Thymus (tissue), 11 donors: ENCODE data around the gene ZBTB20. TPM values are rescaled to one million over a fixed set of nuclear protein-coding genes. Genes with fewer than 3 reads are reported as not detected.
"Not testable (repeated sequence)": the region's sequence is repeated elsewhere in the genome, so short reads cannot be mapped to it uniquely, and the experiment has no call there.

Source experiments
- DNase-seq, 9 donors: peaks; one replicate each; pipeline ENCODE4 v3.0.0-alpha.2; 2013; ENCODE audit warnings: low spot score in 9 of 9, low read depth in 6 of 9, missing footprints in 1 of 9
- H3K27ac ChIP-seq, 2 donors: one replicate each; pipeline ENCODE4 v1.5.1; 2013; ENCODE audit warnings: control low read depth in 1 of 2, low read depth in 1 of 2, low read length in 1 of 2, mild to moderate bottlenecking in 1 of 2, moderate library complexity in 1 of 2
- H3K27me3 ChIP-seq, 2 donors: one replicate each; pipeline ENCODE4 v1.5.1; 2013; ENCODE audit warnings: low read length in 1 of 2; ENCODE audit not compliant: control insufficient read depth in 2 of 2, insufficient read depth in 1 of 2
- H3K36me3 ChIP-seq, 2 donors: one replicate each; pipeline ENCODE4 v1.5.1; 2013; ENCODE audit warnings: low read length in 1 of 2, mild to moderate bottlenecking in 1 of 2, moderate library complexity in 1 of 2; ENCODE audit not compliant: control insufficient read depth in 2 of 2, insufficient read depth in 2 of 2
- H3K4me1 ChIP-seq, 2 donors: one replicate each; pipeline ENCODE4 v1.5.1; 2013; ENCODE audit warnings: low read length in 2 of 2; ENCODE audit not compliant: control insufficient read depth in 2 of 2, insufficient read depth in 2 of 2
- H3K4me3 ChIP-seq, 2 donors: one replicate each; pipeline ENCODE4 v1.5.1; 2013; ENCODE audit warnings: low read length in 2 of 2, control low read depth in 1 of 2, mild to moderate bottlenecking in 1 of 2
- H3K9me3 ChIP-seq, 2 donors: one replicate each; pipeline ENCODE4 v1.5.1; 2013; ENCODE audit warnings: low read length in 1 of 2, mild to moderate bottlenecking in 1 of 2; ENCODE audit not compliant: control insufficient read depth in 2 of 2, insufficient read depth in 1 of 2
- WGBS: extraction: QIAGEN DNeasy Blood & Tissue Kit; methylation state at CpG from one replicate; pipeline ENCODE4 v1.1.7; 2013; 5-methylcytosine and 5-hydroxymethylcytosine counted together
- polyA plus RNA-seq: library from polyadenylated mRNA; stranded (reverse); fragments of 200-250 nt; gene quantifications from one replicate; pipeline ENCODE4 v1.2.3, GENCODE V29; 2013
- total RNA-seq: library from RNA; stranded (reverse); fragments of 120-200 nt; gene quantifications from one replicate; pipeline ENCODE4 v1.2.4, GENCODE V29; 2013
- donor health status: healthy.

The ZBTB20 gene
- total and polyA plus RNA-seq, 2 donors, result 1.2 to 8.9 TPM

DNA sequence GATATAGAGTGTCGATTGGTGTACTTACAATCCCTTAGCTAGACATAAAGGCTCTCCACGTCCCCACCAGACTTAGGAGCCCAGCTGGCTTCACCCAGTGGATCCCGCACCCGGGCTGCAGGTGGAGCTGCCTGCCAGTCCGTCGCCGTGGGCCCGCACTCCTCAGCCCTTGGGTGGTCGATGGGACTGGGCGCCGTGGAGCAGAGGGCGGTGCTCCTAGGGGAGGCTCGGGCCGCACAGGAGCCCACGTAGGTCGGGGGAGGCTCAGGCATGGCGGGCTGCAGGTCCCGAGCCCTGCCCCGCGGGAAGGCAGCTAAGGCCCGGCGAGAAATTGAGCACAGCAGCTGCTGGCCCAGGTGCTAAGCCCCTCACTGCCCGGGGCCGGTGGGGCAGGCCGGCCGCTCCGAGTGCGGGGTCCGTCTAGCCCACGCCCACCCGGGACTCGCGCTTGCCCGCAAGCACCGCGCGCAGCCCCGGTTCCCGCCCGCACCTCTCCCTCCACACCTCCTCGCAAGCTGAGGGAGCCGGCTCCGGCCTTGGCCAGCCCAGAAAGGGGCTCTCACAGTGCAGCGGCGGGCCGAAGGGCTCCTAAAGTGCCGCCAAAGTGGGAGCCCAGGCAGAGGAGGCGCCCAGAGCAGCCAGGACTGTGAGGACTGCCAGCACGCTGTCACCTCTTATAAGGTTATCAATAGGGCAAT lies 334.4 kb downstream of the ZBTB20 start:
- not testable (repeated sequence) for H3K36me3 ChIP-seq, H3K27ac ChIP-seq, H3K4me1 ChIP-seq, H3K27me3 ChIP-seq, H3K9me3 ChIP-seq, H3K4me3 ChIP-seq, DNase-seq
- 98% methylated on average over 49 of the region's 49 CpGs for WGBS

DNA sequence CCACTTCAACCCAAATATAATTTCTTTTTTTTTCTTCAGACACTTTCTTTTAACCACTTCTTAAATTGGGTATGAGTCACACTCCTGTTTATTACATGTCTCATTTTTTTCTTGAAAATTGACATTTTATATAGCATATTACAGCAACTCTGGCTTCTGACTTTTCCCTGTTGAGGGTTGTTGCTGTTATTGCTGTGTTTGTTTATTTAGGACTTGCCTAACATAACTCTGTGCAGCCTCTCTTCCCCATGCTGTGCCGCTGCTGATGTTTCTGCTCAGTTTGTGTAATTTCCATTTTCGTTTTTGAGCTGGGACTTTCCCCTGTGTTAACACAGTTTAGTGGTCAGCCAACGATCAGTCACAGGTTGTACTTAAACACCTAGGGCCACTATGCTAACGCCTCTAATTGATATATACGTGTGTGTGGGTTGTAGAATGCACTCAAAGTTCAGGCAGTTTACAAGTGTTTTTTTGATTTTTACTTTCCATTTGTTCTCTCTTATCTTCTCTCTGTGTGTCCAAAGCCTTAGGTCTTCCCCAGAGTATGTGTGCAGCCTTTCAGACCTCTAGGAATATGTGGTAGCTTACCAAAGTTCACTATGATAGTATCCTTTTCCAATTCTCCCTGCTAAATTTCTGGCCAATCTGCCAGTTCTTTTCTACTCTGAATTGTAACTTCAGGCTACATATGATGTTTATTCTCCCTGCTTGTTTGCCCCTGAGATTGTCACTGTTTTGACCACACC lies 337.2 kb downstream of the ZBTB20 start:
- Histone ChIP-seq H3K9me3 (no peaks in the 10 kb centered on the region), H3K36me3 (no peaks in the 10 kb centered on the region), H3K4me1 (no peaks in the 10 kb centered on the region), H3K27me3 (no peaks in the 10 kb centered on the region), H3K4me3 (no peak overlapping the region), H3K27ac (no peak overlapping the region)
- 91% methylated on average over 5 of the region's 5 CpGs for WGBS
- no peak for DNase-seq

DNA sequence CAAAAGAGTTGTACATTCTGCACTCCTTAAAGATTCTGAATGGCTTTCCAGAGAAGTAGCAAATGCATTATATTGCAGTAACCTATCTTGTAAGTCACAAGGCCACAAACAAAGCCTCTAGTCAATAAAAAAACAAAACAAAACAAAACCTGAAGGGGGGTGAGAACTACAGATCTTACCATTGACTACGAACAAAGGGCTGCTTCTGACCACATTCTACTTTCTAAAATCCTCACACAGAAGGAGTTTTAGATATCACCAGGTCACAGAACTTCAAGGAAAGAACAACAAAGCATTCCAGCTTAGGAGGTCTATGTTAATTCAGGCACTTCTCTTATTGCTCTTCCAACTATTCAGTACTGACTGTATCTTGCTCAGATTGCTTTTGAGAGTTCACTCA lies 343.0 kb downstream of the ZBTB20 start:
- peaks cover 0 to 3% of the 10 kb centered on the region in 2 donors for H3K36me3 ChIP-seq
- WGBS, result 96% methylated on average over 1 of the region's 1 CpG
- no peak for DNase-seq
- no peak overlapping the region for H3K4me3 ChIP-seq
- H3K27ac ChIP-seq, result no peak overlapping the region
- no peaks in the 10 kb centered on the region for H3K9me3 ChIP-seq
- no peaks in the 10 kb centered on the region for H3K4me1 ChIP-seq
- H3K27me3 ChIP-seq, result no peaks in the 10 kb centered on the region

DNA sequence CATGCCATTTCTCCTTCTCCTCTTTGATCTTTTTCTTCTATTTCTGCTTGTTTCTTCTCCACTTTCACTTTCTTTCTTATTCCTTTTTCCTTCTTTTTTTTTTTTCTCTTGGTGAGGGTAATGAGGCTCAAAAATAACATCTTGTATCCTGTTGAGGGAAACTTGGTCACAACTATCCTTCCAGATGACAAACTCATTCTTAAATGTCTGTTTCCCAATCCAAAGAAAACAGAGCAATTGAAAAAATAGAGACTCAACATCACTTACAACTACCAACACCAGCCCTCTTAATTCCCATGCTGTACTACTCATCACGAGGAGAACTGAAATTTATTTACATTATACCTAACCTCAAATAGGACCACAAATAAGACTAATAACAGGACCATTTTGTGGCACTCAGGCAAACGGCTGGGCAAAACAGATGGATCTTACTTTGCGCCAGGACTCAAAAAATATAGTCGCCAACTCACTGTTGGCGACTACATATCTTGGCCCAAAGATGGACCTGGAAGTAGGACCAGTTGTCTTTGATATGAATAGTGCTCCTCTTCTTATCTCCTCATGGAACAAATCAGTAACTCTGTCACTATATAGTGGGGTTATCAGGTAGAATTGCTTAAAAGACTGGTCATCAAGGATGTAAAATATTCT lies 343.9 kb downstream of the ZBTB20 start:
- no peaks in the 10 kb centered on the region for H3K4me1 ChIP-seq
- H3K27ac ChIP-seq, result no peak overlapping the region
- no peak for DNase-seq
- H3K4me3 ChIP-seq, result no peak overlapping the region
- WGBS, result 98% methylated on average over 5 of the region's 5 CpGs
- H3K36me3 ChIP-seq, result peaks cover 0 to 3% of the 10 kb centered on the region in 2 donors
- H3K9me3 ChIP-seq, result no peaks in the 10 kb centered on the region
- no peaks in the 10 kb centered on the region for H3K27me3 ChIP-seq

DNA sequence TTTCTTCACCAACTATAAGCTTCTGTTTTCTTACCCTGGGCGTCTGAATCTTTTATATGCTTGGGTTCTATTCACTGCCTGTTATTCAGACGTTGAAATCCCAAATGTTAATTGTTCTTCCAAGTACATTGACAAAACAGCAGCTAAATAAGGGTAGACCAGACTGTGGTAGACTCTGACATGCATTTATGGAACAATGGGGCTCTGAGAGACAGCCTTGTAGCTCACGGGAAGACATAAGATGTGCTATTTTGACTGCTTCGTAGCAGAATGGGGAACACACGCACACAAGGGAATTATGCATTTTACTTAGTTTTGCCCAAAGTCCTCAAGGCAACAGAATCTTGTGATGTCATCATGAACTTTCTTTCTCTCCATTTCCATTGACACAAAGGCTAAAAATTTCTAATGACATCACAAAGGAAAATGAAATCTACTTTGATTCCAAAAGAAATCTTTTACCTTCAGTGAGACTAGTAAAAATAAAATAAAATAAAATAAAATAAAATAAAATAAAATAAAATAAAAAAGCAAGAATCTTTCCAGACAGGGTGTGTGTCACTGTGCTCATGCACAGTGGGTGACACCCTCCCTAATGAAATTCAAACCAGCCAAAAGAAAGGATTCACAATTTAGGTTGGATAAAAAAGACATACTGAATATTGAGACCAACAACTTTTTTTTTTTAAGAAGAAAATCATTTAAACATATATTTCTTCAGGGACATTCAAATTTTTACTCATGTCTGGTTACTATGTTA lies 346.6 kb downstream of the ZBTB20 start:
- H3K4me3 ChIP-seq, result no peak overlapping the region
- DNase-seq, result no peak
- H3K27me3 ChIP-seq, result no peaks in the 10 kb centered on the region
- H3K36me3 ChIP-seq, result peaks cover 0 to 3% of the 10 kb centered on the region in 2 donors
- WGBS, result 96% methylated on average over 5 of the region's 5 CpGs
- H3K9me3 ChIP-seq, result no peaks in the 10 kb centered on the region
- H3K27ac ChIP-seq, result no peak overlapping the region
- no peaks in the 10 kb centered on the region for H3K4me1 ChIP-seq

DNA sequence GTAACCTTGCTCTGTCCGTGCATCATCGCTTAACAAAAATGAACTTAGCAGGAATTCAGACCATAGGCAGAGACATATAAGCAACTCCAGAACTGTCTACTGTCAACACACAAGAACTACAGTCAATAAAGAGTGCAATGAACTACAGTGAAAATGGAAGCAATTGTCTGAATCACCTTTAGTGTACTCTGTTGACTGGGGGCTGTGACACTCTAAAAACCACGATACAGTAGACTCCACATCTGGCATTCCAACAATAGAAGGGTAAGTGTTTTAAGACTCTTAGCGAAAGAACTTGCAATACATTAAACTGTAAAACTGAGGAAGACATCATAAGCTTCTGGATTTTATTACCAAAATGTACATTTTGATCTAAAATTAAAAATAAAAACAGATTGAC lies 347.3 kb downstream of the ZBTB20 start:
- no peaks in the 10 kb centered on the region for H3K27me3 ChIP-seq
- no peak overlapping the region for H3K4me3 ChIP-seq
- no peaks in the 10 kb centered on the region for H3K9me3 ChIP-seq
- 91% methylated on average over 4 of the region's 4 CpGs for WGBS
- H3K4me1 ChIP-seq, result no peaks in the 10 kb centered on the region
- peaks cover 0 to 3% of the 10 kb centered on the region in 2 donors for H3K36me3 ChIP-seq
- H3K27ac ChIP-seq, result no peak overlapping the region
- DNase-seq, result no peak

DNA sequence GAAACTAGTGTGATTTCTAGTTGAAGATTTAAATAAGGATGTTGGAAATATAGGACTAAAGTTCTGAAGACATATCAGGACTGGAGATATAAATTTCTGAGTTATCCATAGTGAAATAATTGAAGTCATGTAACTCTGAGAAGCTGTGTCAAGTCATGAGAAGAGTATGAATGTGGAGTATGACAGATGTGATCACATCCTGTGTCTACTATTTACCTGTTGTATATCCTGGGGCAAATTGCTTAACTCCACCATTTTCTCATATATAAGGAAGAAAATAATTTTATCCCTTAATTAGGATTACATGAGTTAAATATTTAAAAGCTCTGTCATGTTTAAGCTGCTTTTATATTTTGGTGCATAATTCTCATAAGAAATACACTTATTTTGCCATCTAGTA lies 350.3 kb downstream of the ZBTB20 start:
- DNase-seq, result no peak
- H3K4me1 ChIP-seq, result no peaks in the 10 kb centered on the region
- H3K4me3 ChIP-seq, result no peak overlapping the region

DNA sequence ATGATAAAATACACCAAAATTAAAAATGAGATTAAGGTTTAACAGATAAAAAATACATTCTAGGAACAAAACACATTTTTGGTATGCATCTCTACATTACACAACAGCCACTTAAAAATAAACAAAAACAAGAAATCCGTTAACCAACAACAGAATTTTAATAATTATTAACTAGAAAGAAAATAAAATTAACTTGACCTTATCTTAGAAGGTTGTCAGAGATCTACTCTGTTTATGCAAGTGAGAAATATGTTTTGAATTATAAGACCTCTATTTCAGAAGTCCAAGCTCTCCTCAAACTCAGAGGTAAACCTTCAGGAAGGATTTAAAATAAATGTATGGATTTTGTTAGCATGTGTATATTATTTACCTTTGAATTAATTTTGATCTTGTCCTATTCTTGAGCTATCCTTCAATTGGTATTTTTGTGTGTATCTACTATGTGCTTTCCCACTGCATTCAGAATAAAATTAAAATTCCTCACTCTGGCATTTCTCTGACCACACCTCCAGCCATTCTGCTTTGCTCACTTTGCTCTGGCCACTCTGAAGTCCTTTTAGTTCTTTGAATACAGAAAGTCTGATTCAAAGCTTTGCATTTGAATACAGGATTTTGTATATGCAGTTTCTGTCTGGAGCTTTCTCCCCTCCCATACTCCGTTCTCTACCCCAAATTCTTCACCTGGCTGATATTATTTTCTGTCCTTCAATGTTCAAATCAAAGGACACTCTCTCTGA lies 352.0 kb downstream of the ZBTB20 start:
- Histone ChIP-seq H3K27ac (no peak overlapping the region), H3K4me1 (no peaks in the 10 kb centered on the region), H3K36me3 (no peaks in the 10 kb centered on the region), H3K27me3 (no peaks in the 10 kb centered on the region), H3K9me3 (no peaks in the 10 kb centered on the region), H3K4me3 (no peak overlapping the region)
- WGBS, result 98% methylated on average over 2 of the region's 2 CpGs
- no peak for DNase-seq

More for the DNA sequence above, 350.3 kb downstream of the ZBTB20 start:
- peaks cover 0 to 3% of the 10 kb centered on the region in 2 donors for H3K36me3 ChIP-seq
- no peak overlapping the region for H3K27ac ChIP-seq
- H3K9me3 ChIP-seq, result no peaks in the 10 kb centered on the region
- H3K27me3 ChIP-seq, result no peaks in the 10 kb centered on the region
